22Rv1 (cell line): ENCODE measurements around the gene ATOX1.

ENCODE experiments used
- CTCF ChIP-seq: fragments of 450-650 bp; IDR thresholded peaks from 2 replicates; pipeline ENCODE4 v1.5.1; 2017; ENCODE audit warnings: mild to moderate bottlenecking
- ZFX ChIP-seq: fragments of 450-650 bp; IDR thresholded peaks from 2 replicates; pipeline ENCODE4 v1.6.1; 2017; ENCODE audit warnings: antibody characterized with exemption, borderline replicate concordance

DNA sequence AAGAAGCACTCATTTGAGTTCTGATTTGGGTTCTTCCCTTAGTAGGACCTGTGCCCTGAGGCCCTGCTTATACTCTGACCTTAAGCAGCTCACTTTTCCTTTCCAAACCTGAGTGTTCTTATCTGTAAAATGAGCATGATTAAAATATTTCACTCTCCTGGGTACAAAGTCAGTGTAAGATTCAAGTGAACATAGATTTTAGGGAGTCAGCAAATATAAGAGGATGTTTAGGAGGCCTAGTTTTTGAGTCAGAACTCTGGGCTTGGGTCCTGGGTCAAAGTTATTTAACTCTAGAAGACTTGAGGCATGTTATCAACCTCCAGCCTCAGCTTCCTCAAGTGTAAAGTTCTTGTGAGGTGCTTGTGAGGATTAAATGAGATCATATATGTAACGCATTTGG lies 63.0 kb downstream of the ATOX1 start:
- no peak for TF ChIP-seq CTCF
- no peak for TF ChIP-seq ZFX
